Mammary epithelial cell (primary cell): ENCODE measurements around the gene CELSR1.

Experiments used
- EZH2 ChIP-seq: IDR thresholded peaks from 2 replicates; pipeline ENCODE4 v1.6.1; 2012; ENCODE audit warnings: low read length, inconsistent platforms, borderline replicate concordance
- TF ChIP-seq, protein P1 (sequence below), 2 donors: IDR thresholded peaks in 1 of 2; conservative IDR thresholded peaks in 1 of 2; 2 replicates each; pipeline ENCODE4 v1.5.1; 2011 to 2012; ENCODE audit warnings: inconsistent platforms in 2 of 2, low read length in 2 of 2, mild to moderate bottlenecking in 2 of 2, control low read depth in 1 of 2, low read depth in 1 of 2; ENCODE audit not compliant: insufficient read depth in 1 of 2; ENCODE audit errors: extremely low read depth in 1 of 2

DNA sequence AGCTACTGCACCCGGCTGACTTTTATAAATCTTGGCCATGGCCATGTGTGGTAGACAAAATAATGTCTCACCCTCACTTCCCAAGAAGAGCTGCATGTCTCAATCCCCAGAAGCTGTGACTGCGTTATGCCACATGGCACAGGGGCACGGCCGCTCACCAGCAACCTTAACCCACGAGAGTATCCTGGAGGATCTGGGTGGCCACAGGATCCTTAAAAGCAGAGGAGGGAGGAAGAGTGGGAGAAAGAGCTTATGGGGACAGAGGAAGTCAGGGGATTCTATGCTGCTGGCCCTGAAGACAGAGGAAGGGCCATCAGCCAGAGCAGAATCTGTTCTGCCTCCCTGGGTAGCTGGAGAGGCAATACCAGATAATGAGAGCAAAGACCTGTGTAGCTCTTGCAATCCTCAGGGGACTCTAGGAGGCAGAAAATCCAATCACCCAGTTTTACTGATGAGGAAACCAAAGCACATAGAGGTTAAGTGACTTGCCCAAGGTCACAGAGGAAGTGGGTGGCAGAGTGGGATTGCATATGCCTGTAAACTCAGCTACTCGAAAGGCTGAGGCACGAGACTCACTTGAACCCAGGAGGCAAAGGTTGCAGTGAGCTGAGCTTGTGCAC lies 55.3 kb downstream of the CELSR1 start:
- TF ChIP-seq, protein P1, sequence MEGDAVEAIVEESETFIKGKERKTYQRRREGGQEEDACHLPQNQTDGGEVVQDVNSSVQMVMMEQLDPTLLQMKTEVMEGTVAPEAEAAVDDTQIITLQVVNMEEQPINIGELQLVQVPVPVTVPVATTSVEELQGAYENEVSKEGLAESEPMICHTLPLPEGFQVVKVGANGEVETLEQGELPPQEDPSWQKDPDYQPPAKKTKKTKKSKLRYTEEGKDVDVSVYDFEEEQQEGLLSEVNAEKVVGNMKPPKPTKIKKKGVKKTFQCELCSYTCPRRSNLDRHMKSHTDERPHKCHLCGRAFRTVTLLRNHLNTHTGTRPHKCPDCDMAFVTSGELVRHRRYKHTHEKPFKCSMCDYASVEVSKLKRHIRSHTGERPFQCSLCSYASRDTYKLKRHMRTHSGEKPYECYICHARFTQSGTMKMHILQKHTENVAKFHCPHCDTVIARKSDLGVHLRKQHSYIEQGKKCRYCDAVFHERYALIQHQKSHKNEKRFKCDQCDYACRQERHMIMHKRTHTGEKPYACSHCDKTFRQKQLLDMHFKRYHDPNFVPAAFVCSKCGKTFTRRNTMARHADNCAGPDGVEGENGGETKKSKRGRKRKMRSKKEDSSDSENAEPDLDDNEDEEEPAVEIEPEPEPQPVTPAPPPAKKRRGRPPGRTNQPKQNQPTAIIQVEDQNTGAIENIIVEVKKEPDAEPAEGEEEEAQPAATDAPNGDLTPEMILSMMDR (conservative IDR thresholded peaks at IDR 0.05 in 1 of 2, IDR thresholded peaks at IDR 0.05 in 1 of 2; ENCODE audit: extremely low read depth in 1 of 2, insufficient read depth in 1 of 2, low read depth in 1 of 2, low read length in 2 of 2) = no peak
- TF ChIP-seq EZH2 = no peak
